Measurements from ENCODE around the gene SIM2.

GRCh38 chr21:36724660-36725059, 25.7 kb downstream of the SIM2 start:
- TF ChIP-seq CTCF (conservative IDR thresholded peaks at IDR 0.05 in 1 of 2, IDR thresholded peaks at IDR 0.05 in 1 of 2; ENCODE audit: extremely low read depth in 1 of 2, insufficient read depth in 1 of 2, low read depth in 1 of 2, low read length in 2 of 2) (no peak), EZH2 (IDR thresholded peaks at IDR 0.05; ENCODE audit: borderline replicate concordance, low read length) (no peak)
